Dermis blood vessel endothelial cell (primary cell): Measurements from ENCODE around the gene BAIAP2. TPM values are rescaled to one million over a fixed set of nuclear protein-coding genes. Genes with fewer than 3 reads are reported as not detected.
"Not testable (repeated sequence)": the region's sequence is repeated elsewhere in the genome, so short reads cannot be mapped to it uniquely, and the experiment has no call there.

Experiments used
- DNase-seq: peaks from one replicate; pipeline ENCODE4 v3.0.0; 2010
- total RNA-seq: library from RNA; depleted of rRNA; stranded (reverse); fragments of >200 nt; gene quantifications from 2 replicates; pipeline ENCODE4 v1.2.3, GENCODE V29; 2014

Gene BAIAP2
- total RNA-seq, 1 donor from 2014 or later = 27.7 TPM

- no peak for DNase-seq
Measured at GRCh38 chr17:81070541-81071246, 35.7 kb downstream of the BAIAP2 start.

GRCh38 chr17:81071761-81072741 is 37.1 kb downstream of the BAIAP2 start:
- no peak for DNase-seq

GRCh38 chr17:81073967-81074839 is 39.3 kb downstream of the BAIAP2 start:
- DNase-seq = no peak

- no peak for DNase-seq
Measured at GRCh38 chr17:81074875-81075274, 39.9 kb downstream of the BAIAP2 start.

GRCh38 chr17:81075307-81075706 is 40.4 kb downstream of the BAIAP2 start:
- no peak for DNase-seq

- DNase-seq = no peak
Measured at GRCh38 chr17:81076141-81076679, 41.3 kb downstream of the BAIAP2 start.

- not testable (repeated sequence) for DNase-seq
Measured at GRCh38 chr17:81078026-81078913, 43.3 kb downstream of the BAIAP2 start.

GRCh38 chr17:81080019-81080418 is 45.1 kb downstream of the BAIAP2 start:
- DNase-seq = no peak

GRCh38 chr17:81081222-81082176 is 46.5 kb downstream of the BAIAP2 start:
- no peak for DNase-seq

GRCh38 chr17:81082177-81083073 is 47.5 kb downstream of the BAIAP2 start:
- DNase-seq = peak; percentile 30

- peak; percentile 40 for DNase-seq
Measured at GRCh38 chr17:81083125-81083765, 48.3 kb downstream of the BAIAP2 start.

- DNase-seq = no peak
Measured at GRCh38 chr17:81084680-81085419, 49.9 kb downstream of the BAIAP2 start.

GRCh38 chr17:81085420-81085911 is 50.5 kb downstream of the BAIAP2 start:
- DNase-seq = no peak

GRCh38 chr17:81086789-81087551 is 52.0 kb downstream of the BAIAP2 start:
- DNase-seq = no peak

GRCh38 chr17:81090361-81091136 is 55.6 kb downstream of the BAIAP2 start:
- DNase-seq = no peak

GRCh38 chr17:81091154-81091553 is 56.2 kb downstream of the BAIAP2 start:
- no peak for DNase-seq
